Mesendoderm (in vitro differentiated cells): Measurements from ENCODE around the gene DCK.
"Not testable (repeated sequence)": the region's sequence is repeated elsewhere in the genome, so short reads cannot be mapped to it uniquely, and the experiment has no call there.

Experiments
- DNase-seq: peaks from one replicate; pipeline ENCODE4 v3.0.0; 2013
- H2AK5ac ChIP-seq: 2 replicates; pipeline ENCODE4 v1.6.1; 2013; ENCODE audit warnings: low read length, inconsistent platforms
- H2BK120ac ChIP-seq: 2 replicates; pipeline ENCODE4 v1.6.1; 2013; ENCODE audit warnings: low read depth, mild to moderate bottlenecking, low read length, moderate library complexity, mixed read lengths
- H2BK15ac ChIP-seq: replicated peaks from 2 replicates; pipeline ENCODE4 v1.6.1; 2013; ENCODE audit warnings: low read depth, mild to moderate bottlenecking, moderate library complexity
- H2BK5ac ChIP-seq: 2 replicates; pipeline ENCODE4 v1.6.1; 2013; ENCODE audit warnings: low read length, inconsistent platforms
- H3K18ac ChIP-seq: 2 replicates; pipeline ENCODE4 v1.6.1; 2013; ENCODE audit warnings: mild to moderate bottlenecking, low read length, mixed read lengths
- H3K23ac ChIP-seq: one replicate; pipeline ENCODE4 v1.6.1; 2013; ENCODE audit warnings: low read length
- H3K27ac ChIP-seq: 2 replicates; pipeline ENCODE4 v1.5.1; 2013; ENCODE audit warnings: low read depth, mild to moderate bottlenecking, inconsistent platforms, low read length, moderate library complexity
- H3K27me3 ChIP-seq: 2 replicates; pipeline ENCODE4 v1.6.1; 2013; ENCODE audit warnings: low read length, control low read depth, mild to moderate bottlenecking, inconsistent platforms; ENCODE audit not compliant: insufficient read depth, poor library complexity
- H3K36me3 ChIP-seq: 2 replicates; pipeline ENCODE4 v1.6.1; 2013; ENCODE audit warnings: low read length, inconsistent platforms; ENCODE audit not compliant: control insufficient read depth, insufficient read depth
- H3K4ac ChIP-seq: one replicate; pipeline ENCODE4 v1.6.1; 2013; ENCODE audit warnings: low read depth, mild to moderate bottlenecking, low read length, moderate library complexity
- H3K4me1 ChIP-seq: 2 replicates; pipeline ENCODE4 v1.6.1; 2013; ENCODE audit warnings: low read depth, low read length, inconsistent platforms; ENCODE audit not compliant: control insufficient read depth
- H3K4me2 ChIP-seq: 2 replicates; pipeline ENCODE4 v1.6.1; 2013; ENCODE audit warnings: low read length
- H3K4me3 ChIP-seq: 2 replicates; pipeline ENCODE4 v1.5.1; 2013; ENCODE audit warnings: mild to moderate bottlenecking, low read length
- H3K56ac ChIP-seq: one replicate; pipeline ENCODE4 v1.6.1; 2013; ENCODE audit warnings: low read length
- H3K79me1 ChIP-seq: 2 replicates; pipeline ENCODE4 v1.6.1; 2013; ENCODE audit warnings: low read length, inconsistent platforms
- H3K79me2 ChIP-seq: 2 replicates; pipeline ENCODE4 v1.6.1; 2013; ENCODE audit warnings: mild to moderate bottlenecking, low read length; ENCODE audit not compliant: control insufficient read depth, insufficient read depth
- H3K9ac ChIP-seq: 2 replicates; pipeline ENCODE4 v1.6.1; 2013; ENCODE audit warnings: low read length, inconsistent platforms
- H4K5ac ChIP-seq: one replicate; pipeline ENCODE4 v1.6.1; 2013; ENCODE audit warnings: low read length
- H4K8ac ChIP-seq: one replicate; pipeline ENCODE4 v1.6.1; 2013; ENCODE audit warnings: low read depth, mild to moderate bottlenecking, control low read depth, low read length, moderate library complexity
- WGBS: extraction: QIAGEN DNeasy Blood & Tissue Kit; methylation state at CpG from one replicate; pipeline ENCODE4 v1.1.7; 2013; ENCODE audit warnings: low lambda C conversion rate, missing lambda C conversion rate; ENCODE audit not compliant: insufficient coverage; ENCODE audit errors: extremely low coverage; 5-methylcytosine and 5-hydroxymethylcytosine counted together

Gene DCK

GRCh38 chr4:71009890-71010588 lies 16.6 kb downstream of the DCK start:
- Histone ChIP-seq H3K9ac (no peak overlapping the region), H3K23ac (no peak overlapping the region), H3K27ac (no peak overlapping the region), H2AK5ac (no peak overlapping the region), H3K36me3 (no peaks in the 10 kb centered on the region), H3K56ac (no peak overlapping the region), H3K4me1 (no peaks in the 10 kb centered on the region), H3K18ac (no peak overlapping the region), H2BK5ac (no peak overlapping the region), H2BK120ac (no peak overlapping the region), H3K4me2 (no peak overlapping the region), H4K5ac (no peak overlapping the region), H3K79me1 (no peaks in the 10 kb centered on the region), H2BK15ac (no peak overlapping the region), H4K8ac (no peak overlapping the region), H3K4ac (no peak overlapping the region), H3K27me3 (no peaks in the 10 kb centered on the region), H3K79me2 (peaks cover 1% of the 10 kb centered on the region), H3K4me3 (no peak overlapping the region)
- DNase-seq = peak; percentile 53
- WGBS = no CpG with 5 or more reads among the region's 3 CpGs

GRCh38 chr4:71011451-71011850 lies 18.0 kb downstream of the DCK start:
- Histone ChIP-seq H4K5ac (no peak overlapping the region), H3K18ac (no peak overlapping the region), H3K4me2 (no peak overlapping the region), H3K4me3 (no peak overlapping the region), H2BK120ac (no peak overlapping the region), H3K4ac (no peak overlapping the region), H3K9ac (no peak overlapping the region), H3K79me2 (no peaks in the 10 kb centered on the region), H4K8ac (no peak overlapping the region), H2BK15ac (no peak overlapping the region), H3K27ac (no peak overlapping the region), H2BK5ac (no peak overlapping the region), H3K36me3 (no peaks in the 10 kb centered on the region), H2AK5ac (no peak overlapping the region), H3K4me1 (no peaks in the 10 kb centered on the region), H3K79me1 (no peaks in the 10 kb centered on the region), H3K56ac (no peak overlapping the region), H3K27me3 (no peaks in the 10 kb centered on the region), H3K23ac (no peak overlapping the region)
- no CpG with 5 or more reads among the region's 4 CpGs for WGBS
- DNase-seq = no peak

GRCh38 chr4:71017391-71017790 lies 23.9 kb downstream of the DCK start:
- not testable (repeated sequence) for H3K4ac ChIP-seq, H3K4me1 ChIP-seq, H3K79me1 ChIP-seq, H3K79me2 ChIP-seq, H2AK5ac ChIP-seq, H3K4me2 ChIP-seq, H3K27me3 ChIP-seq, H3K36me3 ChIP-seq, DNase-seq, H4K8ac ChIP-seq, H3K9ac ChIP-seq, H3K23ac ChIP-seq, H2BK120ac ChIP-seq, H3K56ac ChIP-seq, H3K27ac ChIP-seq, H2BK15ac ChIP-seq, H3K4me3 ChIP-seq, H4K5ac ChIP-seq, H2BK5ac ChIP-seq, H3K18ac ChIP-seq
- no CpG with 5 or more reads among the region's 2 CpGs for WGBS

GRCh38 chr4:71020611-71021010 lies 27.2 kb downstream of the DCK start:
- H3K4me2 ChIP-seq = no peak overlapping the region
- no peaks in the 10 kb centered on the region for H3K4me1 ChIP-seq
- no peak overlapping the region for H2BK5ac ChIP-seq
- no peaks in the 10 kb centered on the region for H3K36me3 ChIP-seq
- H3K9ac ChIP-seq = no peak overlapping the region
- no peak for DNase-seq
- H4K5ac ChIP-seq = no peak overlapping the region
- H3K4me3 ChIP-seq = no peak overlapping the region
- no peak overlapping the region for H2AK5ac ChIP-seq
- H3K27ac ChIP-seq = no peak overlapping the region
- no peaks in the 10 kb centered on the region for H3K27me3 ChIP-seq
- no CpG with 5 or more reads among the region's 1 CpG for WGBS
- no peak overlapping the region for H4K8ac ChIP-seq
- H3K79me2 ChIP-seq = no peaks in the 10 kb centered on the region
- no peak overlapping the region for H2BK15ac ChIP-seq
- H3K56ac ChIP-seq = no peak overlapping the region
- no peaks in the 10 kb centered on the region for H3K79me1 ChIP-seq
- no peak overlapping the region for H3K18ac ChIP-seq
- H2BK120ac ChIP-seq = no peak overlapping the region
- no peak overlapping the region for H3K23ac ChIP-seq
- no peak overlapping the region for H3K4ac ChIP-seq

- Histone ChIP-seq H3K9ac (no peak overlapping the region), H3K4me2 (no peak overlapping the region), H3K4ac (no peak overlapping the region), H3K36me3 (no peaks in the 10 kb centered on the region), H3K4me1 (no peaks in the 10 kb centered on the region), H3K56ac (no peak overlapping the region), H3K4me3 (no peak overlapping the region), H4K5ac (no peak overlapping the region), H2AK5ac (no peak overlapping the region), H3K27ac (no peak overlapping the region), H2BK120ac (no peak overlapping the region), H4K8ac (no peak overlapping the region), H3K27me3 (no peaks in the 10 kb centered on the region), H2BK5ac (no peak overlapping the region), H3K79me1 (no peaks in the 10 kb centered on the region), H3K23ac (no peak overlapping the region), H2BK15ac (no peak overlapping the region), H3K79me2 (no peaks in the 10 kb centered on the region), H3K18ac (no peak overlapping the region)
- no peak for DNase-seq
- WGBS = no CpG with 5 or more reads among the region's 3 CpGs
These were observed 32.2 kb downstream of the DCK start for GRCh38 chr4:71025654-71026053.

GRCh38 chr4:71026086-71026485 lies 32.6 kb downstream of the DCK start:
- Histone ChIP-seq H3K79me2 (no peaks in the 10 kb centered on the region), H3K4me3 (no peak overlapping the region), H4K5ac (no peak overlapping the region), H3K56ac (no peak overlapping the region), H3K27me3 (no peaks in the 10 kb centered on the region), H2BK5ac (no peak overlapping the region), H2BK120ac (no peak overlapping the region), H3K36me3 (no peaks in the 10 kb centered on the region), H4K8ac (no peak overlapping the region), H3K4ac (no peak overlapping the region), H3K79me1 (no peaks in the 10 kb centered on the region), H3K27ac (no peak overlapping the region), H3K18ac (no peak overlapping the region), H2AK5ac (no peak overlapping the region), H3K4me2 (no peak overlapping the region), H2BK15ac (no peak overlapping the region), H3K4me1 (no peaks in the 10 kb centered on the region), H3K9ac (no peak overlapping the region), H3K23ac (no peak overlapping the region)
- WGBS = no CpG with 5 or more reads among the region's 2 CpGs
- DNase-seq = no peak
